MCF 10A (cell line): ENCODE data around the gene MEF2A. TPM values are rescaled to one million over a fixed set of nuclear protein-coding genes. Genes with fewer than 3 reads are reported as not detected.

Experiments
- BruUV-seq: library from RNA; stranded (reverse); fragments of 400-500 nt; replicated peaks from 2 replicates; lab custom pipeline; 2021; lab: Mats Ljungman, UMichigan
- CTCF ChIA-PET: fragments of 300-600 bp; sonication (Branson Sonifier 250); formaldehyde crosslinking; extraction: SDS; loops from one replicate; lab custom pipeline; 2021; ENCODE audit warnings: antibody characterized with exemption, inconsistent platforms; lab: Yijun Ruan, JAX
- POLR2A ChIA-PET: fragments of 300-600, 350-650 bp; sonication (Branson Sonifier 250); formaldehyde crosslinking; extraction: SDS; loops from one replicate; lab custom pipeline; 2020; ENCODE audit warnings: antibody characterized with exemption, inconsistent platforms; lab: Yijun Ruan, JAX
- DNase-seq: peaks from one replicate; pipeline ENCODE4 v3.0.0-alpha.2; 2018; ENCODE audit not compliant: unreplicated experiment
- H3K27ac Mint-ChIP-seq: one replicate; pipeline ENCODE4 v1.8.0; 2022; ENCODE audit warnings: mild to moderate bottlenecking, low read depth, mixed read lengths; ENCODE audit not compliant: unreplicated experiment
- H3K27me3 Mint-ChIP-seq: one replicate; pipeline ENCODE4 v1.8.0; 2022; ENCODE audit warnings: mixed read lengths; ENCODE audit not compliant: insufficient read depth, unreplicated experiment
- H3K36me3 Mint-ChIP-seq: one replicate; pipeline ENCODE4 v1.8.0; 2022; ENCODE audit warnings: mild to moderate bottlenecking, moderate library complexity, mixed read lengths; ENCODE audit not compliant: insufficient read depth, unreplicated experiment
- H3K4me1 Mint-ChIP-seq: one replicate; pipeline ENCODE4 v1.8.0; 2022; ENCODE audit warnings: mixed read lengths; ENCODE audit not compliant: insufficient read depth, unreplicated experiment
- H3K4me3 Mint-ChIP-seq: one replicate; pipeline ENCODE4 v1.8.0; 2022; ENCODE audit warnings: mild to moderate bottlenecking, moderate library complexity, mixed read lengths; ENCODE audit not compliant: unreplicated experiment
- H3K9me3 Mint-ChIP-seq: one replicate; pipeline ENCODE4 v1.8.0; 2022; ENCODE audit warnings: mixed read lengths; ENCODE audit not compliant: unreplicated experiment
- intact Hi-C: fragments of 100-400 bp; cut with micrococcal nuclease; formaldehyde crosslinking; loops from 2 replicates; pipeline ENCODE4 v1.14.1; 2022
- total RNA-seq: library from RNA; stranded (reverse); gene quantifications from 2 replicates; pipeline ENCODE4 v1.2.3, GENCODE V29; 2022
- TF ChIP-seq, protein P1 (sequence below): fragments of 200-600 bp; IDR thresholded peaks from one replicate; pipeline ENCODE4 v1.8.0; 2022; ENCODE audit warnings: antibody characterized with exemption, mild to moderate bottlenecking; ENCODE audit not compliant: unreplicated experiment

MEF2A gene
- total RNA-seq, 1 experiment from 2014 or later = 52.9 TPM

DNA sequence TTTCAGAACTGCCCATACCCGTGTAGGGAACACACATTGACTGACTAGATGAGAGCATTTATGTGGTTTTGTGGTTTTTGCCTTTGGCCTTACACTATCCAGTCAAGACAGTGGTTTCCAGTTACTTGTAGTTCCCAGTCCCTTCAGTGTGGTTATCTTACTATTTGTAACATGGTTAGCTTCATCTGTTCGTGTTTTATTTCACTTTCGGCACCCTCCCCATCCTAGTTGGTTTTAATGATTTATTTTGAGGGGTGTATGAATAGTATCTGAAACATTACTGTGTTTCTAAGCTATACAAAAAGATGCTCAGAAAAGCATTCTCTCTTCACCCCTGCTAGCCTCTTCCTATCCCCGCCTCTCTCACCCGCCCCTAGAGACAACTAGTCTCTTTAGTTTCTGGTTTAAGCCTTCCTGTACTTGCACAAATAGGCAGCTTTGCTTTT, 153.3 kb downstream of the MEF2A start:
- no TSS peak for BruUV-seq
- TF ChIP-seq, protein P1, sequence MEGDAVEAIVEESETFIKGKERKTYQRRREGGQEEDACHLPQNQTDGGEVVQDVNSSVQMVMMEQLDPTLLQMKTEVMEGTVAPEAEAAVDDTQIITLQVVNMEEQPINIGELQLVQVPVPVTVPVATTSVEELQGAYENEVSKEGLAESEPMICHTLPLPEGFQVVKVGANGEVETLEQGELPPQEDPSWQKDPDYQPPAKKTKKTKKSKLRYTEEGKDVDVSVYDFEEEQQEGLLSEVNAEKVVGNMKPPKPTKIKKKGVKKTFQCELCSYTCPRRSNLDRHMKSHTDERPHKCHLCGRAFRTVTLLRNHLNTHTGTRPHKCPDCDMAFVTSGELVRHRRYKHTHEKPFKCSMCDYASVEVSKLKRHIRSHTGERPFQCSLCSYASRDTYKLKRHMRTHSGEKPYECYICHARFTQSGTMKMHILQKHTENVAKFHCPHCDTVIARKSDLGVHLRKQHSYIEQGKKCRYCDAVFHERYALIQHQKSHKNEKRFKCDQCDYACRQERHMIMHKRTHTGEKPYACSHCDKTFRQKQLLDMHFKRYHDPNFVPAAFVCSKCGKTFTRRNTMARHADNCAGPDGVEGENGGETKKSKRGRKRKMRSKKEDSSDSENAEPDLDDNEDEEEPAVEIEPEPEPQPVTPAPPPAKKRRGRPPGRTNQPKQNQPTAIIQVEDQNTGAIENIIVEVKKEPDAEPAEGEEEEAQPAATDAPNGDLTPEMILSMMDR = no peak
- Mint-ChIP-seq H3K36me3 (peaks cover 34% of the 10 kb centered on the region), H3K27me3 (no peaks in the 10 kb centered on the region), H3K27ac (no peak overlapping the region), H3K4me3 (no peak overlapping the region), H3K9me3 (no peaks in the 10 kb centered on the region), H3K4me1 (peaks cover 9% of the 10 kb centered on the region)
- intact Hi-C loops = no loop called here
- CTCF ChIA-PET = interaction anchor here (1.0 to 1.1 kb wide), 2 partner anchors 11 to 15 kb away, joined by 3 read pairs; no protein-coding TSS in a partner anchor
- no peak for DNase-seq
- POLR2A ChIA-PET = interaction anchor here (0.6 to 1.3 kb wide), 6 partner anchors 10 to 1206 kb away, joined by 3 to 6 read pairs (median 3); partner anchors contain the start of gene LYSMD4

DNA sequence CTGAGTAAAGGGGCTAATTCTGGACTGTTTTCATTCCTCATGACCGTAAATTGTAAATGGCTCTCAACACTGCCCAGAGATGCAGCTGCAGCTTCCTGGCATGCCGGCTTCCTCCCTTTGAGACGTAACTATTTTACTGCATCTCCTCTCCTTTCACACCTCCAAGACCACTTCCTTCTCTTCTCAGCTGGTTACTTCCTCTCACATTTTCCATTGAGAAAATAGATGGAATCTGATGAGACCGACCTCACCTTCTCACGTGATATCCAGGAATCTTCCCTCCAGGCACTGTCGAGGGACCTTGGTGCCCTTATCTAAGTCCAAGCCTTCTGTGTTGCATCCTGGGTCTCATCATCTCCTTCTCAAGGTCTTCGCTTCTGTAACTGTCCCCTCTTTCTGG, 154.7 kb downstream of the MEF2A start:
- no TSS peak for BruUV-seq
- ChIA-PET POLR2A (interaction anchor here (0.7 kb wide), 1 partner anchor 13 kb away, joined by 3 read pairs; no protein-coding TSS in a partner anchor), CTCF (no interaction called here)
- Mint-ChIP-seq H3K4me1 (peaks cover 9% of the 10 kb centered on the region), H3K36me3 (peaks cover 24% of the 10 kb centered on the region), H3K27me3 (no peaks in the 10 kb centered on the region), H3K9me3 (no peaks in the 10 kb centered on the region), H3K4me3 (no peak overlapping the region), H3K27ac (no peak overlapping the region)
- DNase-seq = no peak
- intact Hi-C loops = no loop called here
- TF ChIP-seq, protein P1 = no peak

DNA sequence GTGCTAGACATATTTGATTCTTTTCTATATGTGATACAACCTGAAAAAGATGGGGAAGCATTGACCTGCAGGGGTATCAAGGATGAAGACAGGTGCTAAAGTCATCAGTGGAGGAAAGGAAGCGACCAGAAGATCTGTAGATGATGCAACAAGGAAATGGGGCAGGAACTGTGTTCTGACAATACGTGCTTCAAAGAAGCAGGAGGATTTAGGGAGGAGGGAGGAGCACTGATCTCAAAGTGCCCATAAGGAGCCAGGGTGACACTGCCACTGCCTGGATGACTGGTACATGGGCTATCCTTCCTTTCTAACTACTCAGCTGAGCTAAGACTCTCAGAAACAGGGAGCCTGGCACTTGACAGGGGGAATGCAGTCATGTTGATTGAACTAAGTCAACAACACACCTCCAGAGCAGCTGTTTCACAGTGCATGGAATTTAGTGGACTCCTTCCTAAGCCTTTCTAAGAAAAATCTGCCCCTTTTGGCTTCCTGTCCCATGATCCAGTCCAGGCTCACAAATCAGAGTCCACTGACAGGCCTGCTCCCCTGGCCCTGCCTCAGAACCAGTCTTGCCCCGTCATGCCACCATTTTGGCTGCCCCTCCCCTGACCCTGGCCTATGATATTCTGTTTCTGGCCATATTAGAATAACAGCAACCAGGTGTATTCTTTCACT, 155.5 kb downstream of the MEF2A start:
- H3K36me3 Mint-ChIP-seq = peaks cover 21% of the 10 kb centered on the region
- TF ChIP-seq, protein P1 = no peak
- intact Hi-C loops = no loop called here
- H3K4me1 Mint-ChIP-seq = peaks cover 9% of the 10 kb centered on the region
- no peaks in the 10 kb centered on the region for H3K27me3 Mint-ChIP-seq
- no peaks in the 10 kb centered on the region for H3K9me3 Mint-ChIP-seq
- no peak overlapping the region for H3K27ac Mint-ChIP-seq
- H3K4me3 Mint-ChIP-seq = no peak overlapping the region
- BruUV-seq = no TSS peak
- ChIA-PET CTCF (interaction anchor here (1.0 kb wide), 1 partner anchor 449 kb away, joined by 3 read pairs; no protein-coding TSS in a partner anchor), POLR2A (no interaction called here)
- DNase-seq = no peak

DNA sequence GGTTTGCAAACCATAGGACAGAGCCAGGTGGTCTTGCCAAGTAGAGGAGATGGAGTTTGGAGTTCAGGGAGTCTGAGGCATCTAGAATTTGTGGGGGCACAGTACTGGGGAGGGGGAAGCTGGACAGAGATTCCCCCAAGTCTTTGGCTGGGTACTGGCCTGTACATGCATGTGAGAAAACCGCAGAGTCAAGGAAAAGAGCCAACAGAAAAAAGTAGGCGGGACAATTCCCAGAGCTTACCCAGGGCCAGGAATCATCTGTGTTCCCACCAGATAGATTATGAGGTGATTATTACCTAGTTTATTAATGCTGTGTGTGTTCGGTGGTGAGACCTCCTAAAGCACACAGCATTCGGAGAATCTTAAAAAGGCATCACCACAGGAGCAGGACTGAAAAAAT, 156.1 kb downstream of the MEF2A start:
- no peak overlapping the region for H3K27ac Mint-ChIP-seq
- no TSS peak for BruUV-seq

More for the DNA sequence above, 156.1 kb downstream of the MEF2A start:
- Mint-ChIP-seq H3K4me1 (peaks cover 9% of the 10 kb centered on the region), H3K9me3 (no peaks in the 10 kb centered on the region), H3K27me3 (no peaks in the 10 kb centered on the region), H3K36me3 (peaks cover 15% of the 10 kb centered on the region), H3K4me3 (no peak overlapping the region)
- CTCF ChIA-PET = interaction anchor here (1.0 kb wide), 1 partner anchor 449 kb away, joined by 3 read pairs; no protein-coding TSS in a partner anchor
- intact Hi-C loops = no loop called here
- POLR2A ChIA-PET = interaction anchor here (0.6 kb wide), 1 partner anchor 8 kb away, joined by 3 read pairs; no protein-coding TSS in a partner anchor
- TF ChIP-seq, protein P1 = no peak
- no peak for DNase-seq
